GM18505 (cell line): ENCODE results near the gene MIX23.

Experiments used
- ATAC-seq: cut with Tn5 transposase; IDR thresholded peaks from one replicate; pipeline ENCODE4 v1.9.1; 2021; ENCODE audit not compliant: unreplicated experiment
- POLR2A ChIP-seq: IDR thresholded peaks from 4 replicates; pipeline ENCODE4 v1.6.1; 2011; ENCODE audit warnings: borderline replicate concordance; ENCODE audit not compliant: insufficient read depth, insufficient read length; ENCODE audit errors: extremely low read depth

The MIX23 gene

GRCh38 chr3:122310361-122310760 lies 72.7 kb downstream of the MIX23 start:
- TF ChIP-seq POLR2A = no peak
- no peak for ATAC-seq
